ENCODE measurements around the gene UBQLN2.

Gene UBQLN2

DNA sequence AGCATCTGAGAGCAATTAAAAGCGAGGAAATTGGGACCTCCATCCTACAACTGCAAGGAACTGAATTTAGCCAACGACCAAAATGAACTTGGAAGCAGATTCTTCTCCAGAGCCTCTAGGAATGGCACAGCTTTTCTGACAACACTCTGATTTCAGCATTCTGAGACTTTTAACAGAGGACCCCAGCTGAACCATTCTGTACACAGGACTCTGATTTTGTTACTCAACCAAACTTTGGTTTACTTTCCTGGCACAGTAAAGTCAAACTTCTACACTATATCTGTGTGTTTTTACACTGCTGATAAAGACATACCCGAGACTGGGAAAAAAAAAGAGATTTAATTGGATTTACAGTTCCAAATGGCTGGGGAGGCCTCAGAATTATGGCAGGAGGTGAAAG lies 37.6 kb downstream of the UBQLN2 start:
- ChIA-PET CTCF (no interaction called here), POLR2A (no interaction called here)
- TF ChIP-seq SP1 (IDR thresholded peaks at IDR 0.05) (no peak), SUZ12 (IDR thresholded peaks at IDR 0.05) (no peak), ZNF384 (IDR thresholded peaks at IDR 0.05) (no peak), ELF4 (IDR thresholded peaks at IDR 0.05) (no peak), NFRKB (IDR thresholded peaks at IDR 0.05) (no peak), L3MBTL2 (conservative IDR thresholded peaks at IDR 0.05) (no peak), FOXK2 (IDR thresholded peaks at IDR 0.05) (no peak)
- DNase-seq (ENCODE audit: extremely low spot score) = no peak

DNA sequence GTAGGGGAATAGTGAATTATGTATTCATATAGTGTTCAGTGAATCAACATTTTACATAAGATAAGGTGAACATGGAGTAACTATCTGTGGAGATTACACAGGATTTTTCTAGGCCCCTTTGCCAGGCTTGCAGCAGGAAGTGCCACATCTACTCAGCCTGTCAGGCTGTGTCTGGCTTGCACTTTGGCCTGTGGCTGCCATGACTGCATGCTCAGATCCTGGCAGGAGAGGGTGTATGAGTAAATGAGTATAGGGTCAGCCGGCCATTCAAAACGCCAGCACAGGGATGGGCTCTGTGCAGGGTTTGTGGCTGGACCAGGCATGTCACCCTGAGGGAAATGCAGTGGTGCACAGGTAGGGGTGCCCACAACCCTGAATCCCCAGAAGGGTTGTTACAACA lies 51.9 kb downstream of the UBQLN2 start:
- no peak for DNase-seq (ENCODE audit: extremely low spot score)
- TF ChIP-seq SUZ12 (IDR thresholded peaks at IDR 0.05) (no peak), ZNF384 (IDR thresholded peaks at IDR 0.05) (no peak), NFRKB (IDR thresholded peaks at IDR 0.05) (no peak)
- POLR2A ChIA-PET = no interaction called here
- CTCF ChIA-PET = no interaction called here
